ENCODE results near the gene PLP1. TPM values are rescaled to one million over a fixed set of nuclear protein-coding genes. Genes with fewer than 3 reads are reported as not detected.
"Not testable (repeated sequence)": the region's sequence is repeated elsewhere in the genome, so short reads cannot be mapped to it uniquely, and the experiment has no call there.

Gene PLP1
- total and polyA plus RNA-seq, 2 donors (not counting 3 experiments of a cell fraction or from before 2014, with no cell fraction given): not detected

DNA sequence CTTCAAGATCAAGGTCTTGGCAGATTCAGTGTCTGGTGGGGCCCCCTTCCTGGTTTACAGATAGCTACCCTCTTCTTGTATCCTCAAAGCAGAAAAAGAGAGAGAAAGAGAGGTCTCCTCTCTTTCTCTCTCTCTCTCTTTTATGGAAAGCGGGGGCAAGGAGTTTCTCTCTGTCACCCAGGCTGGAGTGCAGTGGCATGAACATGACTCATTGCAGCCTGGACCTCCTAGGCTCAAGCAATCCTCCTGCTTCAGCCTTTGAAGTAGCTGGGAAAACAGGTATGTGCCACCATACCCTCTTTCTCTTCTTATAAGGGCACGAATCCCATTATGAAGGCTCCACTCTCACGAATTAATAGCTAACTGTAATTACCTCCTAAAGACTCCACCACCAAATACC, 35.2 kb downstream of the PLP1 start:
- intact Hi-C loops (cut with micrococcal nuclease) (no loop called here), dilution Hi-C loops (cut with MboI; ENCODE audit: extremely low pct_ligation_motif_present, low sequenced_read_pairs) (no loop called here)
- Histone ChIP-seq H3K9ac (replicated peaks; ENCODE audit: extremely low read depth, insufficient read depth, low read length) (no peak overlapping the region), H3K4me2 (ENCODE audit: insufficient read depth, low read length) (no peak overlapping the region), H3K27me3 (ENCODE audit: control insufficient read depth in 2 of 2, insufficient read depth in 2 of 2, low read length in 2 of 2) (no peaks in the 10 kb centered on the region), H3K27ac (ENCODE audit: insufficient read depth, low read depth, low read length) (no peak overlapping the region), H3K9me3 (replicated peaks; ENCODE audit: control insufficient read depth, insufficient read depth, low read length) (no peaks in the 10 kb centered on the region), H3K4me3 (replicated peaks in 1 of 3; ENCODE audit: insufficient read depth in 1 of 3, low read depth in 1 of 3, low read length in 3 of 3) (no peak overlapping the region), H3K4me1 (ENCODE audit: control insufficient read depth, extremely low read depth, insufficient read depth, low read length) (no peaks in the 10 kb centered on the region), H4K20me1 (replicated peaks; ENCODE audit: control insufficient read depth, extremely low read depth, insufficient read depth, low read length) (no peaks in the 10 kb centered on the region), H3K36me3 (ENCODE audit: control insufficient read depth in 2 of 2, extremely low read depth in 1 of 2, insufficient read depth in 2 of 2, low read length in 2 of 2) (no peaks in the 10 kb centered on the region), H2AFZ (ENCODE audit: low read depth, low read length) (no peak overlapping the region), H3K9me1 (replicated peaks; ENCODE audit: control insufficient read depth, extremely low read depth, insufficient read depth, low read length) (no peaks in the 10 kb centered on the region), H3K79me2 (ENCODE audit: control insufficient read depth, insufficient read depth, low read length) (no peaks in the 10 kb centered on the region)
- no peak for DNase-seq (ENCODE audit: low read depth, low spot score)
- no TSS peak for BruUV-seq (replicated peaks)
- ChIA-PET CTCF (no interaction called here), POLR2A (no interaction called here)
- TF ChIP-seq FOS (IDR thresholded peaks at IDR 0.05; ENCODE audit: borderline replicate concordance, insufficient read depth, low read length) (no peak), POLR2AphosphoS5 (IDR thresholded peaks at IDR 0.05; ENCODE audit: insufficient read depth, low read depth, low read length) (no peak), JUN (IDR thresholded peaks at IDR 0.05; ENCODE audit: borderline replicate concordance, insufficient read depth, insufficient read length, low read depth) (no peak), EZH2 (IDR thresholded peaks at IDR 0.05; ENCODE audit: borderline replicate concordance, low read depth, low read length, severe bottlenecking) (no peak), MYC (IDR thresholded peaks at IDR 0.05; ENCODE audit: low read depth, low read length) (no peak), GATA2 (IDR thresholded peaks at IDR 0.05; ENCODE audit: insufficient read depth, insufficient read length, low read depth, low read length) (no peak), POLR2A (IDR thresholded peaks at IDR 0.05; ENCODE audit: low read depth, low read length) (no peak)
- TF ChIP-seq, protein P1, sequence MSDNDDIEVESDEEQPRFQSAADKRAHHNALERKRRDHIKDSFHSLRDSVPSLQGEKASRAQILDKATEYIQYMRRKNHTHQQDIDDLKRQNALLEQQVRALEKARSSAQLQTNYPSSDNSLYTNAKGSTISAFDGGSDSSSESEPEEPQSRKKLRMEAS (IDR thresholded peaks at IDR 0.05; ENCODE audit: insufficient read depth, insufficient read length): no peak
- TF ChIP-seq, protein P2, sequence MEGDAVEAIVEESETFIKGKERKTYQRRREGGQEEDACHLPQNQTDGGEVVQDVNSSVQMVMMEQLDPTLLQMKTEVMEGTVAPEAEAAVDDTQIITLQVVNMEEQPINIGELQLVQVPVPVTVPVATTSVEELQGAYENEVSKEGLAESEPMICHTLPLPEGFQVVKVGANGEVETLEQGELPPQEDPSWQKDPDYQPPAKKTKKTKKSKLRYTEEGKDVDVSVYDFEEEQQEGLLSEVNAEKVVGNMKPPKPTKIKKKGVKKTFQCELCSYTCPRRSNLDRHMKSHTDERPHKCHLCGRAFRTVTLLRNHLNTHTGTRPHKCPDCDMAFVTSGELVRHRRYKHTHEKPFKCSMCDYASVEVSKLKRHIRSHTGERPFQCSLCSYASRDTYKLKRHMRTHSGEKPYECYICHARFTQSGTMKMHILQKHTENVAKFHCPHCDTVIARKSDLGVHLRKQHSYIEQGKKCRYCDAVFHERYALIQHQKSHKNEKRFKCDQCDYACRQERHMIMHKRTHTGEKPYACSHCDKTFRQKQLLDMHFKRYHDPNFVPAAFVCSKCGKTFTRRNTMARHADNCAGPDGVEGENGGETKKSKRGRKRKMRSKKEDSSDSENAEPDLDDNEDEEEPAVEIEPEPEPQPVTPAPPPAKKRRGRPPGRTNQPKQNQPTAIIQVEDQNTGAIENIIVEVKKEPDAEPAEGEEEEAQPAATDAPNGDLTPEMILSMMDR (IDR thresholded peaks at IDR 0.05; ENCODE audit: extremely low read depth in 1 of 2, insufficient read depth in 1 of 2, low read depth in 1 of 2, low read length in 2 of 2): no peak
- no peak for FAIRE-seq

- H3K4me3 ChIP-seq (replicated peaks in 1 of 3; ENCODE audit: insufficient read depth in 1 of 3, low read depth in 1 of 3, low read length in 3 of 3); CTCF ChIA-PET; H3K27ac ChIP-seq (ENCODE audit: insufficient read depth, low read depth, low read length); POLR2A ChIA-PET; H4K20me1 ChIP-seq (replicated peaks; ENCODE audit: control insufficient read depth, extremely low read depth, insufficient read depth, low read length); H3K27me3 ChIP-seq (ENCODE audit: control insufficient read depth in 2 of 2, insufficient read depth in 2 of 2, low read length in 2 of 2); dilution Hi-C loops (cut with MboI; ENCODE audit: extremely low pct_ligation_motif_present, low sequenced_read_pairs); H3K9me1 ChIP-seq (replicated peaks; ENCODE audit: control insufficient read depth, extremely low read depth, insufficient read depth, low read length); DNase-seq (ENCODE audit: low read depth, low spot score); H3K4me1 ChIP-seq (ENCODE audit: control insufficient read depth, extremely low read depth, insufficient read depth, low read length); H3K4me2 ChIP-seq (ENCODE audit: insufficient read depth, low read length); H3K36me3 ChIP-seq (ENCODE audit: control insufficient read depth in 2 of 2, extremely low read depth in 1 of 2, insufficient read depth in 2 of 2, low read length in 2 of 2); BruUV-seq (replicated peaks); H3K9me3 ChIP-seq (replicated peaks; ENCODE audit: control insufficient read depth, insufficient read depth, low read length); H3K9ac ChIP-seq (replicated peaks; ENCODE audit: extremely low read depth, insufficient read depth, low read length); H2AFZ ChIP-seq (ENCODE audit: low read depth, low read length); FAIRE-seq; H3K79me2 ChIP-seq (ENCODE audit: control insufficient read depth, insufficient read depth, low read length): not testable (repeated sequence)
- intact Hi-C loops (cut with micrococcal nuclease): loop anchor here (1.0 kb wide), 3 partner anchors 106 to 284 kb away; no protein-coding TSS in a partner anchor
These were observed 40.5 kb downstream of the PLP1 start for GRCh38 chrX:103817101-103817500.

All from endothelial cell of umbilical vein (primary cell).